ENCODE results near the gene ATRNL1.

Gene ATRNL1

DNA sequence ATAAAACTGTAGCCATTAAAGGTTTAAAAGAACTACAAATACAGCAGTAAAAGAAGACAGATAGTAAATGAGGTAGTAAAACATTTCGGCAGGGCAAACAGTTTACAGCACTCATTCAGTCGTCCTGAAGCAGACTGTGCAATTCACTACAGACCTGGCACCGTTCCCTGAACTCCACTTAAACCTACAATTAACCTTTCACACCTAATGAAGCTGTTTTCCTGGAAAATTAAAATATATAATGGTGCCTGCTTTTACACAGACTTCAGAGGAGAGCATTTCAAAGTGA lies 844.5 kb downstream of the ATRNL1 start:
- peaks cover 0 to 48% (median 14%) of the 10 kb centered on the region in 5 donors for H3K4me1 ChIP-seq (ENCODE audit: control insufficient read depth in 5 of 5, insufficient read depth in 5 of 5, low read length in 5 of 5)

DNA sequence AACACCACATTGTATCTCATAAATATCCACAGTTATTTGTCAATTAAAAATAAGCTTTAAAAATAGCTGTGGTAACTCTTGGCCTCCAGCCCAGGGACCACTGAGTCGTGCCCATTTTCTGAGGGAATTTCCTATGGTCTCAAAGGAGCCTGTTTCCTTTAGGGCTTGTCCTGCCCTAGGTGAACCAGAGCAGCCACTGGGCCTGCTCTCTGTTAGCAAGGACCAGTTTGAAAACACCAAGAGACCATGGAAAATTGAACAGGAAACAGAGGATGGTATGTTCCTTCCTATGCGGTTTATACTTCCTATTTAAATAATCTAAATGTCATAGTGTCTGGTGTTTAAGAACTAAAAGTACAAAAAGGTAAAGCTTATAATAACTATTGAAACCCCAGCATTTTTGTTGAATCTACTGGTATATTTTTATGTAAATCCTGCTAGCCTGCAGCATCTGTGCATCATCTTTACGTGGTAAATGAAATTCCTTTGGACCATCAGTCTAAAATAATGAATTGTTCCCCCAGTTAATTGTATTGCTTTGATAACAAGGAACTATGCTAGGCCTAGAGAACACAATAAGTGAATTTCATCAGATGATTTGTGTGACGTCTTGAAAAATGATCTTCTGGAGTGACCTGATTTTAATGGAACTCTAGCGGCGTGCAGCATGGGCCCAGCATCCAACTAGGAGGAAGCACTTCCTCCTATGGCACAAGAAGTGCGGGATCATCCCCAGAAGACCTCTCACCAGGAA lies 846.1 kb downstream of the ATRNL1 start:
- Histone ChIP-seq H3K4me3 (ENCODE audit: low read depth in 1 of 5, low read length in 5 of 5) (no peak overlapping the region), H3K9ac (ENCODE audit: low read length in 5 of 5) (no peak overlapping the region), H3K36me3 (ENCODE audit: control insufficient read depth in 5 of 5, insufficient read depth in 5 of 5, low read length in 5 of 5) (no peaks in the 10 kb centered on the region), H3K9me3 (ENCODE audit: control insufficient read depth in 5 of 5, low read length in 5 of 5) (peaks cover 0 to 3% (median 0%) of the 10 kb centered on the region in 5 donors), H3K4me1 (ENCODE audit: control insufficient read depth in 5 of 5, insufficient read depth in 5 of 5, low read length in 5 of 5) (peaks cover 0 to 40% (median 7%) of the 10 kb centered on the region in 5 donors), H3K27me3 (ENCODE audit: control insufficient read depth in 5 of 5, insufficient read depth in 4 of 5, low read length in 5 of 5) (no peaks in the 10 kb centered on the region), H3K27ac (ENCODE audit: low read depth, low read length) (no peak overlapping the region)

More for the DNA sequence above, 844.5 kb downstream of the ATRNL1 start:
- Histone ChIP-seq H3K4me3 (ENCODE audit: low read depth in 1 of 5, low read length in 5 of 5) (no peak overlapping the region), H3K27ac (ENCODE audit: low read depth, low read length) (no peak overlapping the region), H3K9me3 (ENCODE audit: control insufficient read depth in 5 of 5, low read length in 5 of 5) (peaks cover 0 to 3% (median 0%) of the 10 kb centered on the region in 5 donors), H3K27me3 (ENCODE audit: control insufficient read depth in 5 of 5, insufficient read depth in 4 of 5, low read length in 5 of 5) (no peaks in the 10 kb centered on the region), H3K36me3 (ENCODE audit: control insufficient read depth in 5 of 5, insufficient read depth in 5 of 5, low read length in 5 of 5) (no peaks in the 10 kb centered on the region), H3K9ac (ENCODE audit: low read length in 5 of 5) (no peak overlapping the region)

DNA sequence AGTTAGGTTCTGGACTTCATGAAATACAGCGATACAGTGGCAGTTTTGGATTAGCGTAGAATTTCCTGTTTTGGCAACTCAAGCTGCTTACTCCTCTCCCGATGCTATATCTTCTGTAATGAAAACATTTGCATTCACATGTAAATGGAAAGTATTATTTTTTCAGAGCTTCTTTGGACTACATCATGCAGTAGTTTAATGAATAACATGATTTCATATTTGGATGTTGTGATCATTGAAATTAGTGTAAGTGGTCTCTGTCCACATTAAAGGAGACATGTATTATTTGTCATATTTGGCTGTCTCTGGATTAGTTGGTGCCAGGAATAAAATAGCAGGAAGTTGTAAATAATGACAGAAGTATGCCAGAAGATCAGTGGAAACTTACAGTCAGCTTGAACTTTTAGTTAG lies 848.2 kb downstream of the ATRNL1 start:
- no peaks in the 10 kb centered on the region for H3K27me3 ChIP-seq (ENCODE audit: control insufficient read depth in 5 of 5, insufficient read depth in 4 of 5, low read length in 5 of 5)
- H3K36me3 ChIP-seq (ENCODE audit: control insufficient read depth in 5 of 5, insufficient read depth in 5 of 5, low read length in 5 of 5) = no peaks in the 10 kb centered on the region
- peaks cover 0 to 25% (median 0%) of the 10 kb centered on the region in 5 donors for H3K4me1 ChIP-seq (ENCODE audit: control insufficient read depth in 5 of 5, insufficient read depth in 5 of 5, low read length in 5 of 5)
- no peak overlapping the region for H3K9ac ChIP-seq (ENCODE audit: low read length in 5 of 5)
- H3K27ac ChIP-seq (ENCODE audit: low read depth, low read length) = no peak overlapping the region
- no peak overlapping the region for H3K4me3 ChIP-seq (ENCODE audit: low read depth in 1 of 5, low read length in 5 of 5)
- peaks cover 0 to 3% (median 0%) of the 10 kb centered on the region in 5 donors for H3K9me3 ChIP-seq (ENCODE audit: control insufficient read depth in 5 of 5, low read length in 5 of 5)

- H3K4me1 ChIP-seq (ENCODE audit: control insufficient read depth in 5 of 5, insufficient read depth in 5 of 5, low read length in 5 of 5) = peaks cover 0 to 21% (median 0%) of the 10 kb centered on the region in 5 donors
- H3K9ac ChIP-seq (ENCODE audit: low read length in 5 of 5) = no peak overlapping the region
- peaks cover 0 to 3% (median 0%) of the 10 kb centered on the region in 5 donors for H3K9me3 ChIP-seq (ENCODE audit: control insufficient read depth in 5 of 5, low read length in 5 of 5)
- H3K27me3 ChIP-seq (ENCODE audit: control insufficient read depth in 5 of 5, insufficient read depth in 4 of 5, low read length in 5 of 5) = no peaks in the 10 kb centered on the region
- no peaks in the 10 kb centered on the region for H3K36me3 ChIP-seq (ENCODE audit: control insufficient read depth in 5 of 5, insufficient read depth in 5 of 5, low read length in 5 of 5)
- no peak overlapping the region for H3K27ac ChIP-seq (ENCODE audit: low read depth, low read length)
- H3K4me3 ChIP-seq (ENCODE audit: low read depth in 1 of 5, low read length in 5 of 5) = no peak overlapping the region
Measured at GRCh38 chr10:115942101-115942500, 848.9 kb downstream of the ATRNL1 start.

- H3K4me1 ChIP-seq (ENCODE audit: control insufficient read depth in 5 of 5, insufficient read depth in 5 of 5, low read length in 5 of 5) = peaks cover 0 to 12% (median 0%) of the 10 kb centered on the region in 5 donors
- H3K9me3 ChIP-seq (ENCODE audit: control insufficient read depth in 5 of 5, low read length in 5 of 5) = peaks cover 0 to 3% (median 0%) of the 10 kb centered on the region in 5 donors
- H3K4me3 ChIP-seq (ENCODE audit: low read depth in 1 of 5, low read length in 5 of 5) = no peak overlapping the region
- no peaks in the 10 kb centered on the region for H3K36me3 ChIP-seq (ENCODE audit: control insufficient read depth in 5 of 5, insufficient read depth in 5 of 5, low read length in 5 of 5)
- no peak overlapping the region for H3K27ac ChIP-seq (ENCODE audit: low read depth, low read length)
- H3K9ac ChIP-seq (ENCODE audit: low read length in 5 of 5) = no peak overlapping the region
- no peaks in the 10 kb centered on the region for H3K27me3 ChIP-seq (ENCODE audit: control insufficient read depth in 5 of 5, insufficient read depth in 4 of 5, low read length in 5 of 5)
Measured at GRCh38 chr10:115944538-115944937, 851.4 kb downstream of the ATRNL1 start.

DNA sequence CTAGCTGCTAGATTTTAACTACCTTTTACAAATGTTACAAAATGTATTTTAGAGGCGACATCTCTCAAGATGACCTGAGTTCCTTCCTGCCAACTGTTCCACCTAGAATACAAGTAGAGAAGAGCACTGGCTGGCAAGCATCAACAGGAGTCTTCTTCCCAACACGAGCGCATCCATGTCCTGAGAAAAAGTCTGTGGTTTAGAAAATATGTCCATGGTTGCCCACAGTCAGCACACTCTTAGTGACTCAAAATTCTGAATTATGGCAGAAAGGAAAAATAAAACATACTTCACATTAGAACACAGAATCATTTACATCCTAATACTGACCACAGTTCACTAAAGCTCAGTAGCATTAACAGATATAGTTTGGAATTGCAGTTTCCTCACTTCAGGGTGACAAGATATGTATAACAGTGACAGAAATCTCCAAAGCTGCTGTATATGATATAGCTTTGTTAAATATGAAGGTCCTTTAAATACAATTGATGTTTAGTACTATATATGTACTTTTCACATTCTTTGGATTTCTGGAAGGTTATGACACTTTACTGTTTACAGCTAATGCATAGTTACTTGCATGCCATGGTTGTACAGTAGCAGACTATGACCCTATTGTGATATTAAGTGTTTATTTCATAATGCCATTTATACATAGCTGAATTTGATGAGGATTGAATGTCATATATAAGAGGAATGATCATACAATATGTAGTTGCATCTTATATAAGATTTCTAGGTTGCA lies 852.7 kb downstream of the ATRNL1 start:
- no peak overlapping the region for H3K4me3 ChIP-seq (ENCODE audit: low read depth in 1 of 5, low read length in 5 of 5)
- no peaks in the 10 kb centered on the region for H3K27me3 ChIP-seq (ENCODE audit: control insufficient read depth in 5 of 5, insufficient read depth in 4 of 5, low read length in 5 of 5)
- H3K27ac ChIP-seq (ENCODE audit: low read depth, low read length) = no peak overlapping the region
- H3K4me1 ChIP-seq (ENCODE audit: control insufficient read depth in 5 of 5, insufficient read depth in 5 of 5, low read length in 5 of 5) = peaks cover 0 to 12% (median 0%) of the 10 kb centered on the region in 5 donors
- H3K9me3 ChIP-seq (ENCODE audit: control insufficient read depth in 5 of 5, low read length in 5 of 5) = no peaks in the 10 kb centered on the region
- H3K36me3 ChIP-seq (ENCODE audit: control insufficient read depth in 5 of 5, insufficient read depth in 5 of 5, low read length in 5 of 5) = no peaks in the 10 kb centered on the region
- no peak overlapping the region for H3K9ac ChIP-seq (ENCODE audit: low read length in 5 of 5)

GRCh38 chr10:115947104-115947503 lies 853.9 kb downstream of the ATRNL1 start:
- Histone ChIP-seq H3K4me3 (ENCODE audit: low read depth in 1 of 5, low read length in 5 of 5) (no peak overlapping the region), H3K9ac (ENCODE audit: low read length in 5 of 5) (no peak overlapping the region), H3K9me3 (ENCODE audit: control insufficient read depth in 5 of 5, low read length in 5 of 5) (no peaks in the 10 kb centered on the region), H3K27ac (ENCODE audit: low read depth, low read length) (no peak overlapping the region), H3K4me1 (ENCODE audit: control insufficient read depth in 5 of 5, insufficient read depth in 5 of 5, low read length in 5 of 5) (peaks cover 0 to 2% (median 0%) of the 10 kb centered on the region in 5 donors), H3K27me3 (ENCODE audit: control insufficient read depth in 5 of 5, insufficient read depth in 4 of 5, low read length in 5 of 5) (no peaks in the 10 kb centered on the region), H3K36me3 (ENCODE audit: control insufficient read depth in 5 of 5, insufficient read depth in 5 of 5, low read length in 5 of 5) (no peaks in the 10 kb centered on the region)

DNA sequence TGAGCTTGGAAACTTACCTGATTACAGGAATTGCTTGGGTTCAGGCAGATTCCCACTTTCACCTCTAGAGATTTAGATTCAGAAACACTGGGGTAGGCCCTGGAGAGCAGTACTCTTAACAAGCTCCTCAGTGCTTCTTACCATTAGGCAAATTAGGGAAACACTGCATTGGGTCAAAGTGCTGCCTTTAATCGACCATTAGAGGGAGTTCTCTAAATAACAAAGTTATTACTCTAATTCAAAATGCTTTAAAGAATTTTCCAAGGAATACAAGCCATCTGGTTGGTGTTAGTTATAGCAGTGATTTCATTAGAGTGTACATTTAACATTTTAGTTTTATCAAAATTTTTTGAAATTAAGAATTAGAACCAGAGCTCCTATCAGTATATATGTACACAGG lies 855.3 kb downstream of the ATRNL1 start:
- H3K27ac ChIP-seq (ENCODE audit: low read depth, low read length) = no peak overlapping the region
- H3K4me1 ChIP-seq (ENCODE audit: control insufficient read depth in 5 of 5, insufficient read depth in 5 of 5, low read length in 5 of 5) = no peaks in the 10 kb centered on the region
- H3K9me3 ChIP-seq (ENCODE audit: control insufficient read depth in 5 of 5, low read length in 5 of 5) = no peaks in the 10 kb centered on the region
- H3K27me3 ChIP-seq (ENCODE audit: control insufficient read depth in 5 of 5, insufficient read depth in 4 of 5, low read length in 5 of 5) = no peaks in the 10 kb centered on the region
- H3K4me3 ChIP-seq (ENCODE audit: low read depth in 1 of 5, low read length in 5 of 5) = no peak overlapping the region
- no peaks in the 10 kb centered on the region for H3K36me3 ChIP-seq (ENCODE audit: control insufficient read depth in 5 of 5, insufficient read depth in 5 of 5, low read length in 5 of 5)
- H3K9ac ChIP-seq (ENCODE audit: low read length in 5 of 5) = no peak overlapping the region

GRCh38 chr10:115949282-115949844 lies 856.2 kb downstream of the ATRNL1 start:
- Histone ChIP-seq H3K27ac (ENCODE audit: low read depth, low read length) (no peak overlapping the region), H3K9ac (ENCODE audit: low read length in 5 of 5) (no peak overlapping the region), H3K9me3 (ENCODE audit: control insufficient read depth in 5 of 5, low read length in 5 of 5) (no peaks in the 10 kb centered on the region), H3K4me3 (ENCODE audit: low read depth in 1 of 5, low read length in 5 of 5) (no peak overlapping the region), H3K27me3 (ENCODE audit: control insufficient read depth in 5 of 5, insufficient read depth in 4 of 5, low read length in 5 of 5) (no peaks in the 10 kb centered on the region), H3K4me1 (ENCODE audit: control insufficient read depth in 5 of 5, insufficient read depth in 5 of 5, low read length in 5 of 5) (no peaks in the 10 kb centered on the region), H3K36me3 (ENCODE audit: control insufficient read depth in 5 of 5, insufficient read depth in 5 of 5, low read length in 5 of 5) (no peaks in the 10 kb centered on the region)

GRCh38 chr10:115950320-115950719 lies 857.2 kb downstream of the ATRNL1 start:
- no peaks in the 10 kb centered on the region for H3K9me3 ChIP-seq (ENCODE audit: control insufficient read depth in 5 of 5, low read length in 5 of 5)

More at GRCh38 chr10:115950320-115950719, 857.2 kb downstream of the ATRNL1 start:
- Histone ChIP-seq H3K9ac (ENCODE audit: low read length in 5 of 5) (no peak overlapping the region), H3K4me1 (ENCODE audit: control insufficient read depth in 5 of 5, insufficient read depth in 5 of 5, low read length in 5 of 5) (no peaks in the 10 kb centered on the region), H3K36me3 (ENCODE audit: control insufficient read depth in 5 of 5, insufficient read depth in 5 of 5, low read length in 5 of 5) (no peaks in the 10 kb centered on the region), H3K4me3 (ENCODE audit: low read depth in 1 of 5, low read length in 5 of 5) (no peak overlapping the region), H3K27me3 (ENCODE audit: control insufficient read depth in 5 of 5, insufficient read depth in 4 of 5, low read length in 5 of 5) (no peaks in the 10 kb centered on the region), H3K27ac (ENCODE audit: low read depth, low read length) (no peak overlapping the region)

All from subcutaneous abdominal adipose tissue (tissue), 5 donors.